HUES64 (cell line): ENCODE measurements around the gene DEXI.
"Not testable (repeated sequence)": the region's sequence is repeated elsewhere in the genome, so short reads cannot be mapped to it uniquely, and the experiment has no call there.

Experiments used
- H3K27ac ChIP-seq: 2 replicates; pipeline ENCODE4 v1.7.0; 2013; ENCODE audit warnings: low read depth, low read length, inconsistent platforms
- H3K27me3 ChIP-seq: 2 replicates; pipeline ENCODE4 v1.6.1; 2013; ENCODE audit warnings: mild to moderate bottlenecking, low read length; ENCODE audit not compliant: insufficient read depth
- H3K36me3 ChIP-seq: 2 replicates; pipeline ENCODE4 v1.6.1; 2013; ENCODE audit warnings: mild to moderate bottlenecking, low read length; ENCODE audit not compliant: insufficient read depth
- H3K4me1 ChIP-seq: 2 replicates; pipeline ENCODE4 v1.6.1; 2013; ENCODE audit warnings: mild to moderate bottlenecking, low read length, moderate library complexity; ENCODE audit not compliant: insufficient read depth
- H3K4me3 ChIP-seq: 2 replicates; pipeline ENCODE4 v1.5.1; 2013; ENCODE audit warnings: mild to moderate bottlenecking, low read length, moderate library complexity
- H3K9ac ChIP-seq: 2 replicates; pipeline ENCODE4 v1.6.1; 2013; ENCODE audit warnings: mild to moderate bottlenecking, low read depth, low read length
- H3K9me3 ChIP-seq: 2 replicates; pipeline ENCODE4 v1.6.1; 2013; ENCODE audit warnings: low read depth, low read length; ENCODE audit not compliant: insufficient read depth
- WGBS: fragments of 150-250, 120-280 bp; methylation state at CpG from one replicate; pipeline ENCODE4 v1.1.7; 2013; ENCODE audit warnings: missing lambda C conversion rate; 5-methylcytosine and 5-hydroxymethylcytosine counted together

The DEXI gene

GRCh38 chr16:10932959-10933710, 9.1 kb downstream of the DEXI start:
- no peaks in the 10 kb centered on the region for H3K4me1 ChIP-seq
- no peak overlapping the region for H3K9ac ChIP-seq
- H3K27me3 ChIP-seq = no peaks in the 10 kb centered on the region
- no peaks in the 10 kb centered on the region for H3K9me3 ChIP-seq
- no peak overlapping the region for H3K27ac ChIP-seq
- WGBS = 94% methylated on average over 11 of the region's 11 CpGs
- peaks cover 17% of the 10 kb centered on the region for H3K36me3 ChIP-seq
- no peak overlapping the region for H3K4me3 ChIP-seq

DNA sequence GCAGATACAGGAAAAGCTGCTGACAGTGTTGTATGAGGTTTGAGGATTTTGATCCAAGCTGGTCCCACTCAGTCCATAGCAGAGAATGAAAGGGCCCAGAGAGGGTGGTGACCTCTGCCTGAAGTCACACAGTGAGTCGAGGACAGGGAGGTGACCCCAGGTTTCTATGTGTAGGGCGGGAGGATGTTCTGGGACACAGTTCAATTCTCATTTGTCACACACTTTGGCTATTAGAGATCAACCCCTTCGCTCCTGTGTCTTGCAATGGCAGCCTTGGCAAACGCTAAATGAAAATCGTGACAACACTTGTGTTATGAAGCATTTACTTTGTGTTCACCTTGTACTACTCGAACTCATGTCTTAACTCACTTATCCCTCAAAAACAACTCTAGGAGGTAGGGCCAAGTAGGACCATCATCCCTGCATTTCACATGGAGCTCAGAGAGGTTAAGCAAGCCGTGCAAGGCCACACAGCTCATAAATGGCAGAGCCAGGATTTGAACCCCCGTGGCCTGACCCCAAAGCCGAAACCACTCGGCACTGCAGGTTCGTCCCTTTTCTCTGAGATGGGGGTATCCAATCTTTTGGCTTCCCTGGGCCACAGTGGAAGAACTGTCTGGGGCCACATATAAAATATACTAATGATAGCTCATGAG, 10.2 kb downstream of the DEXI start:
- Histone ChIP-seq H3K36me3 (peaks cover 27% of the 10 kb centered on the region), H3K9ac (no peak overlapping the region), H3K27ac (no peak overlapping the region), H3K4me1 (no peaks in the 10 kb centered on the region), H3K27me3 (no peaks in the 10 kb centered on the region), H3K9me3 (no peaks in the 10 kb centered on the region), H3K4me3 (no peak overlapping the region)
- WGBS = 96% methylated on average over 11 of the region's 11 CpGs

DNA sequence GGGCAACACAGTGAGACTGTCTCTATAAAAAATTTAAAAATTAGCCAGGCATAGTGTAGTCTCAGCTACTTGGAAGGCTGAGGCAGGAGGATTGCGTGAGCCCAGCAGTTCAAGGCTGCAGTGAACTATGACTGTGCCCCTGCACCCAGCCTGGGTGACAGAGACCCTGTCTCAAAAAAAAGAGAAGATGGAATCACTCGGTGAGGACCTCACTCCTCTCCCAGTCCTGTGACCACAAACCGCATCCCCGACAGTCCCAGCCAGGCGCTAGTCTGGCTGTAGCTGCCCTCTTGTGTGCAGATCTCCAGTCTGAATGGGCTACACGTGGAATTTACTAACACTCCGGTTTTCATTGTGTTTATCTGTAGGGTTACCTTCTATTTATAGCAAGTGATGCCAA, 11.1 kb downstream of the DEXI start:
- peaks cover 32% of the 10 kb centered on the region for H3K36me3 ChIP-seq
- no peaks in the 10 kb centered on the region for H3K9me3 ChIP-seq
- no peak overlapping the region for H3K9ac ChIP-seq
- 92% methylated on average over 7 of the region's 7 CpGs for WGBS
- H3K4me1 ChIP-seq = no peaks in the 10 kb centered on the region
- no peak overlapping the region for H3K4me3 ChIP-seq
- H3K27ac ChIP-seq = no peak overlapping the region
- no peaks in the 10 kb centered on the region for H3K27me3 ChIP-seq

DNA sequence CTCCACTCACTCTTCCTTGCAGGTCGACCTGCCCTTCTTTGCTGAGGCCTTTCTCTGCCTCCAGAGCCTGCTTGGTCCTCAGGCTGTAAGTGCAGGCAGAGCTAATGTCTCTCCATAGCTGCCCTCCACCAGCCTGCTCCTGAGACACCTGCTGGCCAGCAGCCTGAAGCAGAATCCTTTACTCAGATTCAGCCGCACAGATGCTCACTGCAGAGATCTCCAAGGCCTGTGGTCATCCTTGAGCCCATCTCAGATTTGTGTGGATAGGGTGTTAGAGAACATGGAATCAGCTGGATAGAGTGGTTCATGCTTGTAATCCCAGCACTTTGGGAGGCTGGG, 11.5 kb downstream of the DEXI start:
- H3K9ac ChIP-seq = no peak overlapping the region
- H3K9me3 ChIP-seq = no peaks in the 10 kb centered on the region
- peaks cover 32% of the 10 kb centered on the region for H3K36me3 ChIP-seq
- H3K4me3 ChIP-seq = no peak overlapping the region
- no peaks in the 10 kb centered on the region for H3K4me1 ChIP-seq
- H3K27ac ChIP-seq = no peak overlapping the region
- WGBS = 81% methylated on average over 2 of the region's 2 CpGs
- no peaks in the 10 kb centered on the region for H3K27me3 ChIP-seq

GRCh38 chr16:10929853-10930754, 12.2 kb downstream of the DEXI start:
- H3K9me3 ChIP-seq = no peaks in the 10 kb centered on the region
- H3K27me3 ChIP-seq = no peaks in the 10 kb centered on the region
- WGBS = 92% methylated on average over 15 of the region's 15 CpGs
- peaks cover 32% of the 10 kb centered on the region for H3K36me3 ChIP-seq
- no peaks in the 10 kb centered on the region for H3K4me1 ChIP-seq
- H3K27ac ChIP-seq = no peak overlapping the region
- H3K4me3 ChIP-seq = no peak overlapping the region
- H3K9ac ChIP-seq = no peak overlapping the region

DNA sequence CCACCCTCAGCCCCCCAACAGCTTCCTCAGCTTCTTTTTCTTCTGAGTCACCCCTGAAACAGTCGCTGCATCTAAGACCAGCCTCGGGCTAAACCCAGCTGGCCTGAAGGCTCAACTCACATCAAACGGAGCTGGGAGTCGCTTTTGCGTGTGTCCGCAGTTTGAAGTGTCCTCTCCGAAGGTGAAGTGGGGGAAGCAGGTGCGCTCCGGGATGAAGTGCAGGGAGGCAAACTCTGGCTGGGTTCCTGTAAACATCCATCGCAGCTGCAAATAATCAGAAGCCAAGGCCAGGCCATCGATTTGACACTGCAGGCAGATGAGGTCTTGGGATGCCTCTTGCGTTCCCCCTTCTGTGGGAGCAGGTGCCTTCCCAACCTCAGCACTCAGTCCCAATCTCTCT, 13.2 kb downstream of the DEXI start:
- H3K36me3 ChIP-seq = peaks cover 32% of the 10 kb centered on the region
- H3K9ac ChIP-seq, H3K27ac ChIP-seq, H3K4me3 ChIP-seq, H3K27me3 ChIP-seq, H3K4me1 ChIP-seq, H3K9me3 ChIP-seq: not testable (repeated sequence)
- 93% methylated on average over 12 of the region's 12 CpGs for WGBS

DNA sequence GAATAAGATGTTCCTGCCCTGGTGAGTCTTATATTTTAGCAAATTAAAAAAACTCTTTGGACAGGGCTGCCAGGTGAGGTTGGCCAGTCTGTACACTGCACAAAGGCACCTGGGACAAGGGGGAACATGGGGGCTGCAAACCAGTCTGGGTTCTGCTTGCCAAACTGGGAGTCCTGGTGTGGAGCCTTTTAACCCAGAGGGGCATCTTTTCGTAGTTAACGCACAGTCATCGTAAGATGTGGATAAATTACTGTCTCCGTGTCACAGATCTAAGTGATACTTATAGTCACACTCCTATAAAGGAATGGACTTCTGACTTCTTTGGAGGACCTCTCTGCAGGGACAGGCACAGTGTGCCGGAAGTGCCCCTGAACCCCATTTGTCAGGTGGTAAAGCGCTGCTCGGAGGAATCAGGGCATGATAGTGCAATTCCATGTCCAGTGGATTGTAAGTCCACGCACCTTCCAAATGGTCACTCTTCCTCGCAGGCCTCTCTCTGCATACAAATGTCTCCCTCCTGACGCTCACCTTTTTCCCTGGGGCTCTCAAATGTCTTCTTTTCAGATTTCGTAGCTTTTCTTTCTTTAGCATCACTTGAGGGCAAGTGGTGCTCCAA, 14.7 kb downstream of the DEXI start:
- Histone ChIP-seq H3K9ac (no peak overlapping the region), H3K9me3 (no peaks in the 10 kb centered on the region), H3K36me3 (peaks cover 26% of the 10 kb centered on the region), H3K4me1 (no peaks in the 10 kb centered on the region), H3K4me3 (no peak overlapping the region), H3K27ac (no peak overlapping the region), H3K27me3 (no peaks in the 10 kb centered on the region)
- WGBS = 96% methylated on average over 11 of the region's 11 CpGs

DNA sequence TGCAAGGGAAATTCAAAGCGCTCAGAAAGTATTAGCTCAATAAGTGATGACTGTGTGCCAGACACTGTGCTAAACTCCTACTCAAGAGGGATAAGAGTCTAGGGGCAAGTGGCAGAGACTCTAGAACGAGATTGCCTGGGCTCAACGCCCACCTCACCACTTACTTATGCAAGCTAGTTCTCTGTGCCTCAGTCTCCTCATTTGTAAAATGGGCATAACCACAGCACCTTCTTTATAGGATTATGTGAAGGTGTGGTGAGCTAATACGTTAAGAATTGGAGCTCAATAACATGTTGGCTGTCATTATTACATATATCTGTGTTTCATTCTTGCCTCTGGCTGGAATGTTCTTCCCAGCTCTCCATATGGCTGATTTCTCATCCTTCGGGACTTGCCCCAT, 15.4 kb downstream of the DEXI start:
- no peak overlapping the region for H3K27ac ChIP-seq
- WGBS = 97% methylated on average over 4 of the region's 5 CpGs

GRCh38 chr16:10926094-10926493, 16.2 kb downstream of the DEXI start:
- no peak overlapping the region for H3K27ac ChIP-seq
- H3K4me3 ChIP-seq = no peak overlapping the region
- no peaks in the 10 kb centered on the region for H3K4me1 ChIP-seq
- peaks cover 26% of the 10 kb centered on the region for H3K36me3 ChIP-seq
- no peak overlapping the region for H3K9ac ChIP-seq
- WGBS = 70% methylated on average over 4 of the region's 4 CpGs
- no peaks in the 10 kb centered on the region for H3K27me3 ChIP-seq
- no peaks in the 10 kb centered on the region for H3K9me3 ChIP-seq

More for the DNA sequence above, 15.4 kb downstream of the DEXI start:
- H3K4me1 ChIP-seq = no peaks in the 10 kb centered on the region
- H3K4me3 ChIP-seq = no peak overlapping the region
- no peaks in the 10 kb centered on the region for H3K27me3 ChIP-seq
- H3K36me3 ChIP-seq = peaks cover 26% of the 10 kb centered on the region
- no peaks in the 10 kb centered on the region for H3K9me3 ChIP-seq
- no peak overlapping the region for H3K9ac ChIP-seq

DNA sequence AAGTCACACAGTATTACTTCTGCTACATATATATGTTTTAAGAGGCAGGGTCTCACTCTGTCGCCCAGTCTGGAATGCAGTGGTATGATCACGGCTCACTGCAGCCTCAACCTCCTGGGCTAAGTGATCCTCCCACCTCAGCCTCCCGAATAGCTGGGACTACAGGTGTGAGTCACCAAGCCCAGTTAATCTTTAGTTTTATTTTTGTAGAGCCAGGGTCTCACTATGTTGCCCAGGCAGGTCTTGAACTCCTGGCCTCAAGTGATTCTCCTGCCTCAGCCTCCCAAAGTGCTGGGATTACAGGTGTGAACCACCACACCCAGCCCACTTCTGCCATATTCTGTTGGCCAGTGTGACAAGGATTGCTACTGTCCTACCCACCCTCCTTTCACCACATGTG, 17.0 kb downstream of the DEXI start:
- H3K36me3 ChIP-seq = peaks cover 26% of the 10 kb centered on the region
- H3K4me1 ChIP-seq, H3K4me3 ChIP-seq, H3K27ac ChIP-seq, H3K9ac ChIP-seq, H3K9me3 ChIP-seq, H3K27me3 ChIP-seq: not testable (repeated sequence)
- 99% methylated on average over 3 of the region's 3 CpGs for WGBS
